SK-N-SH (cell line): ENCODE data around the gene COL21A1. TPM values are rescaled to one million over a fixed set of nuclear protein-coding genes. Genes with fewer than 3 reads are reported as not detected.

ENCODE experiments used
- CTCF ChIA-PET: fragments of 300-600, 350-600 bp; formaldehyde crosslinking; extraction: SDS; loops from one replicate; lab custom pipeline; 2021; lab: Yijun Ruan, JAX
- POLR2A ChIA-PET: fragments of 350-600 bp; sonication (Branson Sonifier 250); formaldehyde crosslinking; extraction: SDS; loops from one replicate; lab custom pipeline; 2020; ENCODE audit warnings: antibody characterized with exemption, inconsistent platforms; lab: Yijun Ruan, JAX
- DNase-seq: peaks from one replicate; pipeline ENCODE4 v3.0.0; 2012
- H2AFZ ChIP-seq: fragments of 200-600 bp; sonication (generic); 2 replicates; pipeline ENCODE4 v1.8.1; 2016; ENCODE audit warnings: antibody characterized with exemption, mild to moderate bottlenecking, low read depth
- H3F3A ChIP-seq: fragments of 200-600 bp; sonication (generic); replicated peaks from 2 replicates; pipeline ENCODE3; 2016; ENCODE audit warnings: antibody characterized with exemption, mild to moderate bottlenecking; ENCODE audit not compliant: insufficient read depth
- H3K27ac ChIP-seq, 2 experiments: fragments of 200-500 bp in 1 of 2; fragments of 200-600 bp in 1 of 2; sonication (Bioruptor generic) in 1 of 2; sonication (generic), shearing (Covaris generic) in 1 of 2; 2 replicates each; pipeline versions ENCODE4 v1.5.1 to v1.6.1; 2014 to 2016; ENCODE audit warnings: low read depth in 2 of 2, inconsistent platforms in 1 of 2, low read length in 1 of 2, mild to moderate bottlenecking in 1 of 2, mixed read lengths in 1 of 2
- H3K27me3 ChIP-seq: fragments of 200-600 bp; sonication (generic), shearing (Covaris generic); 2 replicates; pipeline ENCODE4 v1.6.1; 2016; ENCODE audit warnings: mixed run types; ENCODE audit not compliant: insufficient read depth
- H3K36me3 ChIP-seq, 2 experiments: fragments of 200-500 bp in 1 of 2; fragments of 200-600 bp in 1 of 2; sonication (Bioruptor generic) in 1 of 2; sonication (generic) in 1 of 2; replicated peaks in 1 of 2; 2 replicates each; pipeline versions ENCODE3 to v1.5.1; 2014 to 2016; ENCODE audit warnings: low read length in 1 of 2, mild to moderate bottlenecking in 1 of 2; ENCODE audit not compliant: insufficient read depth in 2 of 2, control insufficient read depth in 1 of 2
- H3K4me1 ChIP-seq, 2 experiments: fragments of 200-500 bp in 1 of 2; fragments of 200-600 bp in 1 of 2; sonication (Bioruptor generic) in 1 of 2; sonication (generic), shearing (Covaris generic) in 1 of 2; 2 replicates each; pipeline versions ENCODE4 v1.5.1 to v1.6.1; 2014 to 2016; ENCODE audit warnings: low read depth in 1 of 2, low read length in 1 of 2, mixed run types in 1 of 2; ENCODE audit not compliant: insufficient read depth in 2 of 2, control insufficient read depth in 1 of 2
- H3K4me2 ChIP-seq: fragments of 200-600 bp; sonication (generic), shearing (Covaris generic); 2 replicates; pipeline ENCODE4 v1.6.1; 2017; ENCODE audit warnings: mixed run types
- H3K4me3 ChIP-seq, 2 experiments: fragments of 200-500 bp in 1 of 2; fragments of 200-600 bp in 1 of 2; sonication (Bioruptor generic) in 1 of 2; sonication (generic), shearing (Covaris generic) in 1 of 2; 2 replicates each; pipeline versions ENCODE4 v1.5.1 to v1.8.1; 2014 to 2016; ENCODE audit warnings: low read depth in 2 of 2, inconsistent platforms in 1 of 2, low read length in 1 of 2, mild to moderate bottlenecking in 1 of 2, mixed read lengths in 1 of 2, moderate library complexity in 1 of 2
- H3K79me2 ChIP-seq: fragments of 200-600 bp; sonication (generic); 2 replicates; pipeline ENCODE4 v1.8.1; 2017; ENCODE audit warnings: mild to moderate bottlenecking; ENCODE audit not compliant: insufficient read depth
- H3K9ac ChIP-seq: fragments of 200-600 bp; sonication (generic); 2 replicates; pipeline ENCODE4 v1.6.1; 2017; ENCODE audit warnings: mixed run types
- H3K9me2 ChIP-seq: fragments of 200-600 bp; sonication (generic); 2 replicates; pipeline ENCODE4 v1.6.1; 2017; ENCODE audit warnings: mixed run types
- H3K9me3 ChIP-seq: fragments of 200-600 bp; sonication (generic); 2 replicates; pipeline ENCODE4 v1.6.1; 2017; ENCODE audit warnings: mixed run types, mild to moderate bottlenecking, moderate library complexity
- H4K20me1 ChIP-seq: fragments of 200-600 bp; sonication (generic); 2 replicates; pipeline ENCODE4 v1.6.1; 2017; ENCODE audit warnings: mild to moderate bottlenecking, mixed run types; ENCODE audit not compliant: insufficient read depth
- CHD2 ChIP-seq: fragments of 150-350 bp; IDR thresholded peaks from 2 replicates; pipeline ENCODE4 v1.6.1; 2018; ENCODE audit warnings: low read length; ENCODE audit not compliant: partially characterized antibody
- ELF1 ChIP-seq: IDR thresholded peaks from 2 replicates; pipeline ENCODE4 v1.4.0; 2012
- EP300 ChIP-seq, 2 experiments: IDR thresholded peaks; 2 replicates each; pipeline versions ENCODE4 v1.4.0 to v1.6.1; 2012; ENCODE audit warnings: borderline replicate concordance in 1 of 2, low read depth in 1 of 2, low read length in 1 of 2
- EZH2phosphoT487 ChIP-seq: fragments of 200-600 bp; sonication (generic); IDR thresholded peaks from 2 replicates; pipeline ENCODE4 v1.6.1; 2017; ENCODE audit warnings: low read depth, mixed run types, mild to moderate bottlenecking, antibody characterized with exemption, moderate library complexity, borderline replicate concordance
- GATA2 ChIP-seq: sonication (generic); formaldehyde crosslinking; IDR thresholded peaks from 2 replicates; pipeline ENCODE4 v1.5.0; 2020; ENCODE audit warnings: mild to moderate bottlenecking, missing genetic modification reagents
- NRF1 ChIP-seq: IDR thresholded peaks from 2 replicates; pipeline ENCODE4 v1.6.1; 2012; ENCODE audit warnings: low read depth, mild to moderate bottlenecking, low read length
- POLR2AphosphoS5 ChIP-seq: IDR thresholded peaks from 2 replicates; pipeline ENCODE4 v1.6.1; 2012; ENCODE audit warnings: low read depth, low read length
- RAD21 ChIP-seq: IDR thresholded peaks from 2 replicates; pipeline ENCODE4 v1.6.1; 2012; ENCODE audit warnings: mild to moderate bottlenecking, low read length
- RCOR1 ChIP-seq: fragments of 150-350 bp; IDR thresholded peaks from 2 replicates; pipeline ENCODE4 v1.6.1; 2017; ENCODE audit warnings: antibody characterized with exemption, low read length
- RFX5 ChIP-seq: IDR thresholded peaks from 2 replicates; pipeline ENCODE4 v1.6.1; 2012; ENCODE audit warnings: mild to moderate bottlenecking, improper control_type of control experiment, low read length
- RXRA ChIP-seq: IDR thresholded peaks from 2 replicates; pipeline ENCODE4 v1.4.0; 2012; ENCODE audit warnings: low read depth, mild to moderate bottlenecking, borderline replicate concordance
- SIN3A ChIP-seq: IDR thresholded peaks from 2 replicates; pipeline ENCODE4 v1.6.1; 2012; ENCODE audit warnings: low read depth, mild to moderate bottlenecking, low read length, moderate library complexity, borderline replicate concordance
- SMC3 ChIP-seq: IDR thresholded peaks from 2 replicates; pipeline ENCODE4 v1.6.1; 2012; ENCODE audit warnings: low read depth, low read length, improper control_type of control experiment
- TAF1 ChIP-seq: IDR thresholded peaks from 2 replicates; pipeline ENCODE4 v1.6.1; 2012; ENCODE audit warnings: low read depth, mild to moderate bottlenecking, low read length, moderate library complexity, borderline replicate concordance
- YY1 ChIP-seq: IDR thresholded peaks from 2 replicates; pipeline ENCODE4 v1.4.0; 2012; ENCODE audit warnings: low read depth, mild to moderate bottlenecking
- WGBS: methylation state at CpG from one replicate; pipeline ENCODE4 v1.1.6; 2017; ENCODE audit warnings: low lambda C conversion rate; 5-methylcytosine and 5-hydroxymethylcytosine counted together
- polyA plus RNA-seq, 3 experiments: library from polyadenylated mRNA; depleted of rRNA; stranded (reverse); fragments of >200 nt; gene quantifications; 2 replicates each; pipeline ENCODE4 v1.2.3, GENCODE V29; 2012
- TF ChIP-seq, protein P1 (sequence below): IDR thresholded peaks from 2 replicates; pipeline ENCODE4; 2012
- TF ChIP-seq, protein P2 (sequence below): IDR thresholded peaks from 2 replicates; pipeline ENCODE4 v1.6.1; 2012; ENCODE audit warnings: mild to moderate bottlenecking, low read depth, low read length, moderate library complexity
- TF ChIP-seq, protein P3 (sequence below): fragments of 150-350 bp; IDR thresholded peaks from 2 replicates; pipeline ENCODE4 v1.6.1; 2016; ENCODE audit warnings: mild to moderate bottlenecking, low read depth, low read length
- TF ChIP-seq, protein P4 (sequence below): fragments of 150-350 bp; IDR thresholded peaks from 2 replicates; pipeline ENCODE4 v1.6.1; 2017; ENCODE audit warnings: antibody characterized with exemption, low read length, low read depth, borderline replicate concordance

COL21A1 gene
- polyA plus RNA-seq, 1 of the 3 experiments (the other 2 are of a cell fraction), result 0.07 TPM

DNA sequence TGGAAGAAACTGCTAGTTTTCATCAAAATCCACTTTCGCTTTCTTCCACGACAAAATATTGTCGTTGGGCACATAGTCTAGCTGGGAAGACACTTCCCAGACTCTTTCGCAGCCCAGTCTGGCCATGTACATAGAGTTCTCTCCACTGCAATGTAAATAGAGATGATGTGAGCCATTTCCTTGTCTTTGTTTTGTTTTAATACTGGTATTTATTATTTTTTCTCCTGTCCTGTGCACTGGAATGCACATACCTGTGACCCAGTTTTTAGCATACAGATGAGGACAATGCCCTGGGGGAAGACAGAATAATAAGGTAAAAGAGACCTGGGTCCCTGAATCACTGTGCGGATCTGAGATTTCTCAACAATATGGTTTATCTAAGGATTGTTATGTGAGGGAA lies 222.4 kb downstream of the COL21A1 start:
- Histone ChIP-seq H3K4me2 (no peak overlapping the region), H3K9ac (no peak overlapping the region), H4K20me1 (no peaks in the 10 kb centered on the region), H3F3A (peaks cover 5% of the 10 kb centered on the region), H3K4me3 (no peak overlapping the region), H2AFZ (no peak overlapping the region), H3K27ac (no peak overlapping the region), H3K4me1 (peaks cover 0 to 9% of the 10 kb centered on the region in 2 experiments; a peak in 3 of 4 replicates), H3K9me3 (no peaks in the 10 kb centered on the region), H3K36me3 (no peaks in the 10 kb centered on the region), H3K27me3 (no peaks in the 10 kb centered on the region), H3K79me2 (no peaks in the 10 kb centered on the region), H3K9me2 (no peaks in the 10 kb centered on the region)
- no peak for DNase-seq
- POLR2A ChIA-PET, result no interaction called here
- WGBS, result 57% methylated on average over 5 of the region's 5 CpGs
- no peak for TF ChIP-seq GATA2 (CRISPR knock-in tag)
- TF ChIP-seq SIN3A, result no peak
- no peak for TF ChIP-seq EZH2phosphoT487
- TF ChIP-seq YY1, result no peak
- TF ChIP-seq, protein P1, sequence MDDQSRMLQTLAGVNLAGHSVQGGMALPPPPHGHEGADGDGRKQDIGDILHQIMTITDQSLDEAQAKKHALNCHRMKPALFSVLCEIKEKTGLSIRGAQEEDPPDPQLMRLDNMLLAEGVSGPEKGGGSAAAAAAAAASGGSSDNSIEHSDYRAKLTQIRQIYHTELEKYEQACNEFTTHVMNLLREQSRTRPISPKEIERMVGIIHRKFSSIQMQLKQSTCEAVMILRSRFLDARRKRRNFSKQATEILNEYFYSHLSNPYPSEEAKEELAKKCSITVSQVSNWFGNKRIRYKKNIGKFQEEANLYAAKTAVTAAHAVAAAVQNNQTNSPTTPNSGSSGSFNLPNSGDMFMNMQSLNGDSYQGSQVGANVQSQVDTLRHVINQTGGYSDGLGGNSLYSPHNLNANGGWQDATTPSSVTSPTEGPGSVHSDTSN, result no peak
- TF ChIP-seq, protein P2, sequence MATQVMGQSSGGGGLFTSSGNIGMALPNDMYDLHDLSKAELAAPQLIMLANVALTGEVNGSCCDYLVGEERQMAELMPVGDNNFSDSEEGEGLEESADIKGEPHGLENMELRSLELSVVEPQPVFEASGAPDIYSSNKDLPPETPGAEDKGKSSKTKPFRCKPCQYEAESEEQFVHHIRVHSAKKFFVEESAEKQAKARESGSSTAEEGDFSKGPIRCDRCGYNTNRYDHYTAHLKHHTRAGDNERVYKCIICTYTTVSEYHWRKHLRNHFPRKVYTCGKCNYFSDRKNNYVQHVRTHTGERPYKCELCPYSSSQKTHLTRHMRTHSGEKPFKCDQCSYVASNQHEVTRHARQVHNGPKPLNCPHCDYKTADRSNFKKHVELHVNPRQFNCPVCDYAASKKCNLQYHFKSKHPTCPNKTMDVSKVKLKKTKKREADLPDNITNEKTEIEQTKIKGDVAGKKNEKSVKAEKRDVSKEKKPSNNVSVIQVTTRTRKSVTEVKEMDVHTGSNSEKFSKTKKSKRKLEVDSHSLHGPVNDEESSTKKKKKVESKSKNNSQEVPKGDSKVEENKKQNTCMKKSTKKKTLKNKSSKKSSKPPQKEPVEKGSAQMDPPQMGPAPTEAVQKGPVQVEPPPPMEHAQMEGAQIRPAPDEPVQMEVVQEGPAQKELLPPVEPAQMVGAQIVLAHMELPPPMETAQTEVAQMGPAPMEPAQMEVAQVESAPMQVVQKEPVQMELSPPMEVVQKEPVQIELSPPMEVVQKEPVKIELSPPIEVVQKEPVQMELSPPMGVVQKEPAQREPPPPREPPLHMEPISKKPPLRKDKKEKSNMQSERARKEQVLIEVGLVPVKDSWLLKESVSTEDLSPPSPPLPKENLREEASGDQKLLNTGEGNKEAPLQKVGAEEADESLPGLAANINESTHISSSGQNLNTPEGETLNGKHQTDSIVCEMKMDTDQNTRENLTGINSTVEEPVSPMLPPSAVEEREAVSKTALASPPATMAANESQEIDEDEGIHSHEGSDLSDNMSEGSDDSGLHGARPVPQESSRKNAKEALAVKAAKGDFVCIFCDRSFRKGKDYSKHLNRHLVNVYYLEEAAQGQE, result no peak
- no peak for TF ChIP-seq SMC3
- no peak for TF ChIP-seq RFX5
- TF ChIP-seq RCOR1, result no peak
- no peak for TF ChIP-seq CHD2
- no peak for TF ChIP-seq POLR2AphosphoS5
- TF ChIP-seq TAF1, result no peak
- TF ChIP-seq RXRA, result no peak
- no peak for TF ChIP-seq EP300 (IDR thresholded peaks at IDR 0.05; ENCODE audit: borderline replicate concordance in 1 of 2, low read depth in 1 of 2, low read length in 1 of 2)
- TF ChIP-seq NRF1, result no peak
- TF ChIP-seq, protein P3, sequence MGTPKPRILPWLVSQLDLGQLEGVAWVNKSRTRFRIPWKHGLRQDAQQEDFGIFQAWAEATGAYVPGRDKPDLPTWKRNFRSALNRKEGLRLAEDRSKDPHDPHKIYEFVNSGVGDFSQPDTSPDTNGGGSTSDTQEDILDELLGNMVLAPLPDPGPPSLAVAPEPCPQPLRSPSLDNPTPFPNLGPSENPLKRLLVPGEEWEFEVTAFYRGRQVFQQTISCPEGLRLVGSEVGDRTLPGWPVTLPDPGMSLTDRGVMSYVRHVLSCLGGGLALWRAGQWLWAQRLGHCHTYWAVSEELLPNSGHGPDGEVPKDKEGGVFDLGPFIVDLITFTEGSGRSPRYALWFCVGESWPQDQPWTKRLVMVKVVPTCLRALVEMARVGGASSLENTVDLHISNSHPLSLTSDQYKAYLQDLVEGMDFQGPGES, result no peak
- TF ChIP-seq RAD21, result no peak
- TF ChIP-seq, protein P4, sequence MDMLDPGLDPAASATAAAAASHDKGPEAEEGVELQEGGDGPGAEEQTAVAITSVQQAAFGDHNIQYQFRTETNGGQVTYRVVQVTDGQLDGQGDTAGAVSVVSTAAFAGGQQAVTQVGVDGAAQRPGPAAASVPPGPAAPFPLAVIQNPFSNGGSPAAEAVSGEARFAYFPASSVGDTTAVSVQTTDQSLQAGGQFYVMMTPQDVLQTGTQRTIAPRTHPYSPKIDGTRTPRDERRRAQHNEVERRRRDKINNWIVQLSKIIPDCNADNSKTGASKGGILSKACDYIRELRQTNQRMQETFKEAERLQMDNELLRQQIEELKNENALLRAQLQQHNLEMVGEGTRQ, result no peak
- no peak for TF ChIP-seq ELF1
- CTCF ChIA-PET, result interaction anchor here (1.1 to 1.5 kb wide), 2 partner anchors 26 to 28 kb away, joined by 3 read pairs; no protein-coding TSS in a partner anchor
